ENCODE measurements around the gene FSD2. TPM values are rescaled to one million over a fixed set of nuclear protein-coding genes. Genes with fewer than 3 reads are reported as not detected.

The FSD2 gene
- total and polyA plus RNA-seq, 10 of the 15 experiments (the other 5 are each of a cell fraction or from before 2014, with no cell fraction given) = under 0.01 to 0.39 (median 0.07) TPM; not detected in 3

GRCh38 chr15:82793737-82794136, 12.1 kb downstream of the FSD2 start:
- intact Hi-C loops (cut with micrococcal nuclease; ENCODE audit: unreplicated experiment) = no loop called here
- no TSS peak for BruUV-seq (replicated peaks)
- no peaks in the 10 kb centered on the region for H3K9me3 ChIP-seq (replicated peaks; ENCODE audit: control insufficient read depth, insufficient read depth, low read length)
- FAIRE-seq = no peak
- no peak overlapping the region for H3K27ac ChIP-seq (ENCODE audit: control insufficient read depth, insufficient read depth)
- RAD21 ChIA-PET (ENCODE audit: unreplicated experiment) = no interaction called here
- no peaks in the 10 kb centered on the region for H3K79me2 ChIP-seq (ENCODE audit: control insufficient read depth, insufficient read depth, low read length)
- no peak overlapping the region for H3K9ac ChIP-seq (ENCODE audit: control insufficient read depth, insufficient read depth, low read length)
- H3K36me3 ChIP-seq (ENCODE audit: control insufficient read depth in 2 of 2, insufficient read depth in 2 of 2, low read length in 1 of 2) = no peaks in the 10 kb centered on the region
- no peaks in the 10 kb centered on the region for H3K27me3 ChIP-seq (replicated peaks in 1 of 2; ENCODE audit: control insufficient read depth in 2 of 2, insufficient read depth in 2 of 2, low read length in 1 of 2)
- no peak overlapping the region for H2AFZ ChIP-seq (ENCODE audit: control insufficient read depth, low read depth, low read length)
- H3K4me1 ChIP-seq (ENCODE audit: control insufficient read depth, insufficient read depth, low read length) = no peaks in the 10 kb centered on the region
- no peak overlapping the region for H3K4me2 ChIP-seq (ENCODE audit: control insufficient read depth, insufficient read depth)
- H3K4me3 ChIP-seq = no peak overlapping the region
- CTCF ChIA-PET = no interaction called here
- no peak for ATAC-seq
- TF ChIP-seq BHLHE40 (IDR thresholded peaks at IDR 0.05; ENCODE audit: borderline replicate concordance in 1 of 2, low read depth in 2 of 2, low read length in 1 of 2) = no peak
- no peak for TF ChIP-seq ATF2 (IDR thresholded peaks at IDR 0.05; ENCODE audit: low read length)
- TF ChIP-seq ATF3 (IDR thresholded peaks at IDR 0.05; ENCODE audit: borderline replicate concordance, extremely low read depth, low read depth, low read length) = no peak
- TF ChIP-seq TCF3 (IDR thresholded peaks at IDR 0.05; ENCODE audit: borderline replicate concordance, insufficient read depth, low read depth, low read length) = no peak
- TF ChIP-seq SUZ12 (IDR thresholded peaks at IDR 0.05; ENCODE audit: unreplicated experiment) = no peak
- no peaks in the 10 kb centered on the region for H4K20me1 ChIP-seq (ENCODE audit: control insufficient read depth, insufficient read depth)
- DNase-seq (ENCODE audit: low read depth, low spot score) = no peak
- in situ Hi-C loops (cut with MboI) = no loop called here
- SMC1A ChIA-PET (ENCODE audit: uncharacterized antibody, unreplicated experiment) = no interaction called here
- POLR2A ChIA-PET = no interaction called here

GRCh38 chr15:82792068-82792467, 13.8 kb downstream of the FSD2 start:
- no peaks in the 10 kb centered on the region for H3K4me1 ChIP-seq (ENCODE audit: control insufficient read depth, insufficient read depth, low read length)
- intact Hi-C loops (cut with micrococcal nuclease; ENCODE audit: unreplicated experiment) (no loop called here), in situ Hi-C loops (cut with MboI) (no loop called here)
- H3K36me3 ChIP-seq (ENCODE audit: control insufficient read depth in 2 of 2, insufficient read depth in 2 of 2, low read length in 1 of 2) = no peaks in the 10 kb centered on the region
- no peaks in the 10 kb centered on the region for H3K9me3 ChIP-seq (replicated peaks; ENCODE audit: control insufficient read depth, insufficient read depth, low read length)
- H3K27me3 ChIP-seq (replicated peaks in 1 of 2; ENCODE audit: control insufficient read depth in 2 of 2, insufficient read depth in 2 of 2, low read length in 1 of 2) = 0 out of 4 replicates have a peak, but pooled peaks cover 0 to 2% of the 10 kb centered on the region in 2 experiments
- ChIA-PET SMC1A (ENCODE audit: uncharacterized antibody, unreplicated experiment) (no interaction called here), POLR2A (no interaction called here), RAD21 (ENCODE audit: unreplicated experiment) (no interaction called here), CTCF (no interaction called here)
- no peaks in the 10 kb centered on the region for H3K79me2 ChIP-seq (ENCODE audit: control insufficient read depth, insufficient read depth, low read length)
- no peak for FAIRE-seq
- 0% methylated on average over 1 of the region's 1 CpG for WGBS (ENCODE audit: insufficient coverage, insufficient replicate concordance, low lambda C conversion rate, missing lambda C conversion rate)
- H2AFZ ChIP-seq (ENCODE audit: control insufficient read depth, low read depth, low read length) = no peak overlapping the region
- no peak for DNase-seq (ENCODE audit: low read depth, low spot score)
- no peak overlapping the region for H3K4me2 ChIP-seq (ENCODE audit: control insufficient read depth, insufficient read depth)
- no TSS peak for BruUV-seq (replicated peaks)
- ATAC-seq = no peak
- no peak overlapping the region for H3K9ac ChIP-seq (ENCODE audit: control insufficient read depth, insufficient read depth, low read length)
- H4K20me1 ChIP-seq (ENCODE audit: control insufficient read depth, insufficient read depth) = no peaks in the 10 kb centered on the region
- H3K4me3 ChIP-seq = no peak overlapping the region
- H3K27ac ChIP-seq (ENCODE audit: control insufficient read depth, insufficient read depth) = no peak overlapping the region
- TF ChIP-seq FOXM1 (IDR thresholded peaks at IDR 0.05; ENCODE audit: low read depth, low read length) = no peak
- no peak for TF ChIP-seq MXI1 (IDR thresholded peaks at IDR 0.05; ENCODE audit: low read depth, low read length)
- TF ChIP-seq GABPA (IDR thresholded peaks at IDR 0.05; ENCODE audit: low read depth) = no peak
- TF ChIP-seq MAX (IDR thresholded peaks at IDR 0.05; ENCODE audit: low read depth, low read length) = no peak
- no peak for TF ChIP-seq ELK1 (IDR thresholded peaks at IDR 0.05; ENCODE audit: low read depth, low read length)
- TF ChIP-seq E2F8 (IDR thresholded peaks at IDR 0.05; ENCODE audit: low read depth, partially characterized antibody) = no peak
- TF ChIP-seq SUPT20H (IDR thresholded peaks at IDR 0.05; ENCODE audit: borderline replicate concordance, control insufficient read depth, low read depth, low read length) = no peak

All from GM12878 (cell line).